HEK293 (cell line): ENCODE data around the gene ACOT7.
"Not testable (repeated sequence)": the region's sequence is repeated elsewhere in the genome, so short reads cannot be mapped to it uniquely, and the experiment has no call there.

Experiments
- CTCF ChIA-PET: fragments of 350-600 bp; formaldehyde crosslinking; extraction: SDS; loops from one replicate; lab custom pipeline; 2021; ENCODE audit warnings: antibody characterized with exemption; lab: Yijun Ruan, JAX
- POLR2A ChIA-PET: fragments of 300-600 bp; formaldehyde crosslinking; extraction: SDS; loops from one replicate; lab custom pipeline; 2020; ENCODE audit warnings: antibody characterized with exemption, inconsistent platforms; lab: Yijun Ruan, JAX
- H3K27ac ChIP-seq: fragments of 200-500 bp; sonication (Bioruptor generic); 2 replicates; pipeline ENCODE4 v1.5.1; 2014; ENCODE audit warnings: low read depth, low read length, control low read depth, inconsistent platforms; ENCODE audit errors: extremely low read depth
- H3K36me3 ChIP-seq, 2 experiments: fragments of 200-500 bp in 1 of 2; sonication (Bioruptor generic) in 1 of 2; 1 replicate in 1 of 2; 2 replicates in 1 of 2; pipeline ENCODE4 v1.5.1; 2014 to 2017; ENCODE audit warnings: inconsistent platforms in 2 of 2, low read length in 2 of 2; ENCODE audit not compliant: control insufficient read depth in 2 of 2, insufficient read depth in 1 of 2
- H3K4me1 ChIP-seq: fragments of 200-500 bp; sonication (Bioruptor generic); 2 replicates; pipeline ENCODE4 v1.5.1; 2014; ENCODE audit warnings: mild to moderate bottlenecking, low read length, inconsistent platforms; ENCODE audit not compliant: control insufficient read depth, insufficient read depth
- H3K4me3 ChIP-seq: 2 replicates; pipeline ENCODE4 v1.5.1; 2011; ENCODE audit warnings: low read depth, mild to moderate bottlenecking, control low read depth, low read length, moderate library complexity
- H3K9me3 ChIP-seq: fragments of 200-500 bp; sonication (Bioruptor generic); 2 replicates; pipeline ENCODE4 v1.5.1; 2014; ENCODE audit warnings: low read depth, low read length, inconsistent platforms; ENCODE audit not compliant: control insufficient read depth, insufficient read depth
- ZBTB8A ChIP-seq: fragments of 450-650 bp; formaldehyde crosslinking; IDR thresholded peaks from 2 replicates; pipeline ENCODE4 v1.5.1; 2016; ENCODE audit warnings: missing biosample characterization, missing genetic modification characterization
- ZIC2 ChIP-seq: fragments of 450-650 bp; formaldehyde crosslinking; IDR thresholded peaks from 2 replicates; pipeline ENCODE4 v1.5.1; 2016; ENCODE audit warnings: missing biosample characterization, missing genetic modification characterization
- ZNF140 ChIP-seq: fragments of 450-650 bp; formaldehyde crosslinking; IDR thresholded peaks from 2 replicates; pipeline ENCODE4 v1.5.1; 2016; ENCODE audit warnings: missing biosample characterization, missing genetic modification characterization
- ZNF266 ChIP-seq: fragments of 450-650 bp; formaldehyde crosslinking; IDR thresholded peaks from 2 replicates; pipeline ENCODE4 v1.5.1; 2016; ENCODE audit warnings: missing biosample characterization, missing genetic modification characterization, low read depth
- ZNF292 ChIP-seq: fragments of 450-650 bp; formaldehyde crosslinking; IDR thresholded peaks from 2 replicates; pipeline ENCODE4 v1.5.1; 2016; ENCODE audit warnings: low read depth, missing biosample characterization, missing genetic modification characterization, borderline replicate concordance
- ZNF341 ChIP-seq: fragments of 450-650 bp; formaldehyde crosslinking; IDR thresholded peaks from 2 replicates; pipeline ENCODE4; 2016; ENCODE audit warnings: low read depth, missing biosample characterization, missing genetic modification characterization
- ZNF394 ChIP-seq: fragments of 450-650 bp; formaldehyde crosslinking; IDR thresholded peaks from 2 replicates; pipeline ENCODE4 v1.5.1; 2016; ENCODE audit warnings: missing biosample characterization, missing genetic modification characterization, mild to moderate bottlenecking, moderate library complexity, borderline replicate concordance
- ZNF426 ChIP-seq: fragments of 450-650 bp; formaldehyde crosslinking; IDR thresholded peaks from 2 replicates; pipeline ENCODE4 v1.5.1; 2017; ENCODE audit warnings: missing biosample characterization, missing genetic modification characterization, mild to moderate bottlenecking, inconsistent platforms, moderate library complexity
- ZNF514 ChIP-seq: fragments of 450-650 bp; formaldehyde crosslinking; IDR thresholded peaks from 2 replicates; pipeline ENCODE4 v1.5.1; 2016; ENCODE audit warnings: missing biosample characterization, missing genetic modification characterization
- ZNF558 ChIP-seq: fragments of 450-650 bp; formaldehyde crosslinking; IDR thresholded peaks from 2 replicates; pipeline ENCODE4 v1.5.1; 2016; ENCODE audit warnings: missing biosample characterization, missing genetic modification characterization
- ZNF560 ChIP-seq: fragments of 450-650 bp; formaldehyde crosslinking; IDR thresholded peaks from 2 replicates; pipeline ENCODE4 v1.5.1; 2017; ENCODE audit warnings: missing biosample characterization, missing genetic modification characterization, borderline replicate concordance
- ZNF623 ChIP-seq: fragments of 450-650 bp; formaldehyde crosslinking; IDR thresholded peaks from 2 replicates; pipeline ENCODE4 v1.5.1; 2016; ENCODE audit warnings: missing biosample characterization, missing genetic modification characterization
- ZNF664 ChIP-seq: fragments of 450-650 bp; formaldehyde crosslinking; IDR thresholded peaks from 2 replicates; pipeline ENCODE4 v1.5.1; 2016; ENCODE audit warnings: missing biosample characterization, missing genetic modification characterization
- ZNF791 ChIP-seq: fragments of 450-650 bp; formaldehyde crosslinking; IDR thresholded peaks from 2 replicates; pipeline ENCODE4 v1.5.1; 2016; ENCODE audit warnings: missing biosample characterization, missing genetic modification characterization
- ZXDB ChIP-seq: fragments of 450-650 bp; formaldehyde crosslinking; IDR thresholded peaks from 2 replicates; pipeline ENCODE4 v1.5.1; 2016; ENCODE audit warnings: missing biosample characterization, missing genetic modification characterization
- TF ChIP-seq, protein P1 (sequence below): fragments of 450-650 bp; formaldehyde crosslinking; IDR thresholded peaks from 2 replicates; pipeline ENCODE4 v1.5.1; 2016; ENCODE audit warnings: missing biosample characterization, missing genetic modification characterization
- TF ChIP-seq, protein P2 (sequence below): fragments of 450-650 bp; formaldehyde crosslinking; IDR thresholded peaks from 2 replicates; pipeline ENCODE4 v1.5.1; 2016; ENCODE audit warnings: missing biosample characterization, missing genetic modification characterization
- TF ChIP-seq, protein P3 (sequence below): fragments of 450-650 bp; formaldehyde crosslinking; conservative IDR thresholded peaks from 2 replicates; pipeline ENCODE4 v1.5.1; 2016; ENCODE audit warnings: low read depth, missing biosample characterization, missing genetic modification characterization
- TF ChIP-seq, protein P4 (sequence below): fragments of 450-650 bp; formaldehyde crosslinking; conservative IDR thresholded peaks from 2 replicates; pipeline ENCODE4 v1.5.1; 2016; ENCODE audit warnings: low read depth, missing biosample characterization, missing genetic modification characterization

The ACOT7 gene

DNA sequence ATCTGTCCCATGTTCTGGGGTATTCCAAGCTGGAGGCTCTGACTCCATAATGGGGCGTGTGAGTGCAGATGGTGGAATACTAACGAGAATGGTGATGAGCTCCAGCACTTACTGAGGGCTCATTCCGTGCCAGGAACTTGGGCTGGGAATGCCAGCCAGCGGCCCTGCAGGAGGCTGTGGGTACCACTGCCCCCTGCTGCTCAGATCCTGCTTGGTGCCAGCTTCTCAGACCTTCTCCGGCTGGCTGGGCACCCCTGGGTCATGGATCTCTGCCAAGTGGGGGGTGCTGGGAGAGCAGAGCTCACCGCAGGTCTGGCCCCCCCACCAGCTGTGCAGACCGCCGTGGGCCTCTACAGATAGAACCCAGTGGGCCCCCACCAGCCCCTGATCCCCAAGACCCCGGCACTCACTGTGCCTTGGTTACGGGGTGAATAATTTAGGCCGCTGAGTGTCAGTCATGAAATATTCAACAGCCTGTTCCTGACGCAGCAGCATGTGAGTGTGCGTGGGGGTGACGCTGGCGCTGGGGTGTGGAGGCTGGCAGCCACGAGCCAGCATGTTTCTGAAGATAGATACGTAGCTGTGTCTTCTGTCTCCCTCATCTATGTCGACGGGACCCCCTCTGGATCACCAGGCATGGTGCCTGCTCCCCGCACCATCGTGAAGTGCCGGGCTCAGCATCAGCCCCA, 43.6 kb upstream of the ACOT7 start:
- TF ChIP-seq, protein P1, sequence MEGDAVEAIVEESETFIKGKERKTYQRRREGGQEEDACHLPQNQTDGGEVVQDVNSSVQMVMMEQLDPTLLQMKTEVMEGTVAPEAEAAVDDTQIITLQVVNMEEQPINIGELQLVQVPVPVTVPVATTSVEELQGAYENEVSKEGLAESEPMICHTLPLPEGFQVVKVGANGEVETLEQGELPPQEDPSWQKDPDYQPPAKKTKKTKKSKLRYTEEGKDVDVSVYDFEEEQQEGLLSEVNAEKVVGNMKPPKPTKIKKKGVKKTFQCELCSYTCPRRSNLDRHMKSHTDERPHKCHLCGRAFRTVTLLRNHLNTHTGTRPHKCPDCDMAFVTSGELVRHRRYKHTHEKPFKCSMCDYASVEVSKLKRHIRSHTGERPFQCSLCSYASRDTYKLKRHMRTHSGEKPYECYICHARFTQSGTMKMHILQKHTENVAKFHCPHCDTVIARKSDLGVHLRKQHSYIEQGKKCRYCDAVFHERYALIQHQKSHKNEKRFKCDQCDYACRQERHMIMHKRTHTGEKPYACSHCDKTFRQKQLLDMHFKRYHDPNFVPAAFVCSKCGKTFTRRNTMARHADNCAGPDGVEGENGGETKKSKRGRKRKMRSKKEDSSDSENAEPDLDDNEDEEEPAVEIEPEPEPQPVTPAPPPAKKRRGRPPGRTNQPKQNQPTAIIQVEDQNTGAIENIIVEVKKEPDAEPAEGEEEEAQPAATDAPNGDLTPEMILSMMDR (tag by site-specific recombination): peak; percentile 40; the same call in 1 of the 2 replicates
- TF ChIP-seq ZIC2: 0 out of 2 replicates have a peak, but pooled peaks have one; percentile 23
- H3K27ac ChIP-seq, H3K9me3 ChIP-seq, H3K36me3 ChIP-seq, H3K4me3 ChIP-seq, POLR2A ChIA-PET, H3K4me1 ChIP-seq: not testable (repeated sequence)
- CTCF ChIA-PET: interaction anchor here (0.5 to 8.7 kb wide), 32 partner anchors 9 to 602 kb away, joined by 3 to 117 read pairs (median 6); partner anchors contain the start of genes HES2 and HES3

DNA sequence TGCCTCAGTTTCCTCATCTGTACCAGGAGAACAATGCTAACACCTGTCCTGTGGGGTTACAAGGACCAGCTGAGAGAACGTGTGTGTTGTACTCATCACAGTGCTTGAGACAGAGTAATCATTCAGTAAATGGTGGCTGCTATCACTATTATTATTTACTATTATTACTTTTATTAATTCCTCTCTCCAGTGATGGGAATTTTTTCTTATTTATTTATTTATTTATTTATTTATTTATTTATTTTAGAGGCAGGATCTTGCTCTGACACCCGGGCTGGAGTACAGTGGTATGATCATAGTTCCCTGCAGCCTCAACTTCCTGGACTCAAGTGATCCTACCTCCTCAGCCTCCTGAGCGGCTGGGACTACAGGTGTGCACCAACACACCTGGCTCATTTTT, 42.7 kb upstream of the ACOT7 start:
- TF ChIP-seq ZNF791 (tag by site-specific recombination) (0 out of 2 replicates have a peak, but pooled peaks have one; percentile 34), ZNF426 (tag by site-specific recombination) (peak; percentile 79), ZNF560 (peak; percentile 64; the same call in 1 of the 2 replicates), ZNF558 (tag by site-specific recombination) (peak; percentile 80), ZNF341 (tag by site-specific recombination) (peak; percentile 19; the same call in 1 of the 2 replicates), ZNF514 (tag by site-specific recombination) (0 out of 2 replicates have a peak, but pooled peaks have one; percentile 45), ZXDB (tag by site-specific recombination) (peak; percentile 44; the same call in 1 of the 2 replicates), ZNF664 (tag by site-specific recombination) (peak; percentile 57; the same call in 1 of the 2 replicates), ZNF623 (tag by site-specific recombination) (peak; percentile 72), ZNF394 (tag by site-specific recombination) (peak; percentile 89; the same call in 1 of the 2 replicates), ZNF292 (tag by site-specific recombination) (0 out of 2 replicates have a peak, but pooled peaks have one; percentile 15), ZNF266 (peak; percentile 62; the same call in 1 of the 2 replicates), ZBTB8A (tag by site-specific recombination) (peak; percentile 60), ZNF140 (tag by site-specific recombination) (peak; percentile 51; the same call in 1 of the 2 replicates)
- TF ChIP-seq, protein P2, sequence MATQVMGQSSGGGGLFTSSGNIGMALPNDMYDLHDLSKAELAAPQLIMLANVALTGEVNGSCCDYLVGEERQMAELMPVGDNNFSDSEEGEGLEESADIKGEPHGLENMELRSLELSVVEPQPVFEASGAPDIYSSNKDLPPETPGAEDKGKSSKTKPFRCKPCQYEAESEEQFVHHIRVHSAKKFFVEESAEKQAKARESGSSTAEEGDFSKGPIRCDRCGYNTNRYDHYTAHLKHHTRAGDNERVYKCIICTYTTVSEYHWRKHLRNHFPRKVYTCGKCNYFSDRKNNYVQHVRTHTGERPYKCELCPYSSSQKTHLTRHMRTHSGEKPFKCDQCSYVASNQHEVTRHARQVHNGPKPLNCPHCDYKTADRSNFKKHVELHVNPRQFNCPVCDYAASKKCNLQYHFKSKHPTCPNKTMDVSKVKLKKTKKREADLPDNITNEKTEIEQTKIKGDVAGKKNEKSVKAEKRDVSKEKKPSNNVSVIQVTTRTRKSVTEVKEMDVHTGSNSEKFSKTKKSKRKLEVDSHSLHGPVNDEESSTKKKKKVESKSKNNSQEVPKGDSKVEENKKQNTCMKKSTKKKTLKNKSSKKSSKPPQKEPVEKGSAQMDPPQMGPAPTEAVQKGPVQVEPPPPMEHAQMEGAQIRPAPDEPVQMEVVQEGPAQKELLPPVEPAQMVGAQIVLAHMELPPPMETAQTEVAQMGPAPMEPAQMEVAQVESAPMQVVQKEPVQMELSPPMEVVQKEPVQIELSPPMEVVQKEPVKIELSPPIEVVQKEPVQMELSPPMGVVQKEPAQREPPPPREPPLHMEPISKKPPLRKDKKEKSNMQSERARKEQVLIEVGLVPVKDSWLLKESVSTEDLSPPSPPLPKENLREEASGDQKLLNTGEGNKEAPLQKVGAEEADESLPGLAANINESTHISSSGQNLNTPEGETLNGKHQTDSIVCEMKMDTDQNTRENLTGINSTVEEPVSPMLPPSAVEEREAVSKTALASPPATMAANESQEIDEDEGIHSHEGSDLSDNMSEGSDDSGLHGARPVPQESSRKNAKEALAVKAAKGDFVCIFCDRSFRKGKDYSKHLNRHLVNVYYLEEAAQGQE (tag by site-specific recombination): peak; percentile 74; the same call in 1 of the 2 replicates
- TF ChIP-seq, protein P3, sequence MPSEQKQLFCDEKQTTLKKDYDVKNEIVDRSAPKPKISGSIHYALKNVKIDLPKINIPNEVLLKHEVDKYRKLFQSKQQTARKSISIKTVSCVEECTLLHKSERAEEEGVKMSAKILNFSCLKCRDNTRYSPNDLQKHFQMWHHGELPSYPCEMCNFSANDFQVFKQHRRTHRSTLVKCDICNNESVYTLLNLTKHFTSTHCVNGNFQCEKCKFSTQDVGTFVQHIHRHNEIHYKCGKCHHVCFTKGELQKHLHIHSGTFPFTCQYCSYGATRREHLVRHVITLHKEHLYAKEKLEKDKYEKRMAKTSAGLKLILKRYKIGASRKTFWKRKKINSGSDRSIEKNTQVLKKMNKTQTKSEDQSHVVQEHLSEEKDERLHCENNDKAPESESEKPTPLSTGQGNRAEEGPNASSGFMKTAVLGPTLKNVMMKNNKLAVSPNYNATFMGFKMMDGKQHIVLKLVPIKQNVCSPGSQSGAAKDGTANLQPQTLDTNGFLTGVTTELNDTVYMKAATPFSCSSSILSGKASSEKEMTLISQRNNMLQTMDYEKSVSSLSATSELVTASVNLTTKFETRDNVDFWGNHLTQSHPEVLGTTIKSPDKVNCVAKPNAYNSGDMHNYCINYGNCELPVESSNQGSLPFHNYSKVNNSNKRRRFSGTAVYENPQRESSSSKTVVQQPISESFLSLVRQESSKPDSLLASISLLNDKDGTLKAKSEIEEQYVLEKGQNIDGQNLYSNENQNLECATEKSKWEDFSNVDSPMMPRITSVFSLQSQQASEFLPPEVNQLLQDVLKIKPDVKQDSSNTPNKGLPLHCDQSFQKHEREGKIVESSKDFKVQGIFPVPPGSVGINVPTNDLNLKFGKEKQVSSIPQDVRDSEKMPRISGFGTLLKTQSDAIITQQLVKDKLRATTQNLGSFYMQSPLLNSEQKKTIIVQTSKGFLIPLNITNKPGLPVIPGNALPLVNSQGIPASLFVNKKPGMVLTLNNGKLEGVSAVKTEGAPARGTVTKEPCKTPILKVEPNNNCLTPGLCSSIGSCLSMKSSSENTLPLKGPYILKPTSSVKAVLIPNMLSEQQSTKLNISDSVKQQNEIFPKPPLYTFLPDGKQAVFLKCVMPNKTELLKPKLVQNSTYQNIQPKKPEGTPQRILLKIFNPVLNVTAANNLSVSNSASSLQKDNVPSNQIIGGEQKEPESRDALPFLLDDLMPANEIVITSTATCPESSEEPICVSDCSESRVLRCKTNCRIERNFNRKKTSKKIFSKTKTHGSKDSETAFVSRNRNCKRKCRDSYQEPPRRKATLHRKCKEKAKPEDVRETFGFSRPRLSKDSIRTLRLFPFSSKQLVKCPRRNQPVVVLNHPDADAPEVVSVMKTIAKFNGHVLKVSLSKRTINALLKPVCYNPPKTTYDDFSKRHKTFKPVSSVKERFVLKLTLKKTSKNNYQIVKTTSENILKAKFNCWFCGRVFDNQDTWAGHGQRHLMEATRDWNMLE: peak; percentile 86
- TF ChIP-seq, protein P4, sequence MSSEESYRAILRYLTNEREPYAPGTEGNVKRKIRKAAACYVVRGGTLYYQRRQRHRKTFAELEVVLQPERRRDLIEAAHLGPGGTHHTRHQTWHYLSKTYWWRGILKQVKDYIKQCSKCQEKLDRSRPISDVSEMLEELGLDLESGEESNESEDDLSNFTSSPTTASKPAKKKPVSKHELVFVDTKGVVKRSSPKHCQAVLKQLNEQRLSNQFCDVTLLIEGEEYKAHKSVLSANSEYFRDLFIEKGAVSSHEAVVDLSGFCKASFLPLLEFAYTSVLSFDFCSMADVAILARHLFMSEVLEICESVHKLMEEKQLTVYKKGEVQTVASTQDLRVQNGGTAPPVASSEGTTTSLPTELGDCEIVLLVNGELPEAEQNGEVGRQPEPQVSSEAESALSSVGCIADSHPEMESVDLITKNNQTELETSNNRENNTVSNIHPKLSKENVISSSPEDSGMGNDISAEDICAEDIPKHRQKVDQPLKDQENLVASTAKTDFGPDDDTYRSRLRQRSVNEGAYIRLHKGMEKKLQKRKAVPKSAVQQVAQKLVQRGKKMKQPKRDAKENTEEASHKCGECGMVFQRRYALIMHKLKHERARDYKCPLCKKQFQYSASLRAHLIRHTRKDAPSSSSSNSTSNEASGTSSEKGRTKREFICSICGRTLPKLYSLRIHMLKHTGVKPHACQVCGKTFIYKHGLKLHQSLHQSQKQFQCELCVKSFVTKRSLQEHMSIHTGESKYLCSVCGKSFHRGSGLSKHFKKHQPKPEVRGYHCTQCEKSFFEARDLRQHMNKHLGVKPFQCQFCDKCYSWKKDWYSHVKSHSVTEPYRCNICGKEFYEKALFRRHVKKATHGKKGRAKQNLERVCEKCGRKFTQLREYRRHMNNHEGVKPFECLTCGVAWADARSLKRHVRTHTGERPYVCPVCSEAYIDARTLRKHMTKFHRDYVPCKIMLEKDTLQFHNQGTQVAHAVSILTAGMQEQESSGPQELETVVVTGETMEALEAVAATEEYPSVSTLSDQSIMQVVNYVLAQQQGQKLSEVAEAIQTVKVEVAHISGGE (tag by site-specific recombination): peak; percentile 75
- TF ChIP-seq, all 188 proteins: peak for 17; not testable (repeated sequence) for 171
- CTCF ChIA-PET: interaction anchor here (2.3 to 8.7 kb wide), 4 partner anchors 15 to 189 kb away, joined by 16 to 117 read pairs (median 22); partner anchors contain the start of gene HES2
- H3K36me3 ChIP-seq, H3K9me3 ChIP-seq, H3K4me1 ChIP-seq, H3K27ac ChIP-seq, H3K4me3 ChIP-seq, POLR2A ChIA-PET: not testable (repeated sequence)
